Panc1 (cell line): ENCODE results near the gene PPP1R2.

Source experiments
- POLR2AphosphoS5 ChIP-seq: IDR thresholded peaks from 2 replicates; pipeline ENCODE4 v1.6.1; 2012; ENCODE audit warnings: mild to moderate bottlenecking, low read depth, low read length, moderate library complexity
- SIN3A ChIP-seq: IDR thresholded peaks from 2 replicates; pipeline ENCODE4 v1.6.1; 2012; ENCODE audit warnings: low read depth, mild to moderate bottlenecking, low read length, moderate library complexity, borderline replicate concordance; ENCODE audit not compliant: insufficient read depth
- TF ChIP-seq, protein P1 (sequence below): fragments of 450-650 bp; IDR thresholded peaks from 2 replicates; pipeline ENCODE4 v1.5.1; 2017; ENCODE audit warnings: mild to moderate bottlenecking

DNA sequence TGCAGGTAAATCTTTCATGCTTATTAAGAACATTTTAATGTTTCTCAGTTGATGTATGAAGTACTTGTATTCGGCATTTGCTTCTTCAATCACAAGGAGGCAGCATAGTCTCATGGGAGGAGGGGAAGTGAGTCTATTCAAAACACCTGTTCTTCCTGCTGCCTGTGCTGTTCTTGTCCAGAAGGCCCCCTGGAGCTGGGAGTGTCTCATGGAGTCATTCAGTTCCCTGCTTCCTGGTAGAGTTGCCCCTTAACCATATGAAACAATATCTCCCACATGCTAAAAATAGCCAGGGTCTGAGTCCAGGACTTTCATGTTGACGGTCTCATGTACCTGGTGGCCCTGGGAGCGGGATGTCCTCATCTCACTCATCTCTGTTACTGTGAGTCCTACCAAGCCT is 15.5 kb upstream of the PPP1R2 start:
- TF ChIP-seq POLR2AphosphoS5 (no peak), SIN3A (no peak)
- TF ChIP-seq, protein P1, sequence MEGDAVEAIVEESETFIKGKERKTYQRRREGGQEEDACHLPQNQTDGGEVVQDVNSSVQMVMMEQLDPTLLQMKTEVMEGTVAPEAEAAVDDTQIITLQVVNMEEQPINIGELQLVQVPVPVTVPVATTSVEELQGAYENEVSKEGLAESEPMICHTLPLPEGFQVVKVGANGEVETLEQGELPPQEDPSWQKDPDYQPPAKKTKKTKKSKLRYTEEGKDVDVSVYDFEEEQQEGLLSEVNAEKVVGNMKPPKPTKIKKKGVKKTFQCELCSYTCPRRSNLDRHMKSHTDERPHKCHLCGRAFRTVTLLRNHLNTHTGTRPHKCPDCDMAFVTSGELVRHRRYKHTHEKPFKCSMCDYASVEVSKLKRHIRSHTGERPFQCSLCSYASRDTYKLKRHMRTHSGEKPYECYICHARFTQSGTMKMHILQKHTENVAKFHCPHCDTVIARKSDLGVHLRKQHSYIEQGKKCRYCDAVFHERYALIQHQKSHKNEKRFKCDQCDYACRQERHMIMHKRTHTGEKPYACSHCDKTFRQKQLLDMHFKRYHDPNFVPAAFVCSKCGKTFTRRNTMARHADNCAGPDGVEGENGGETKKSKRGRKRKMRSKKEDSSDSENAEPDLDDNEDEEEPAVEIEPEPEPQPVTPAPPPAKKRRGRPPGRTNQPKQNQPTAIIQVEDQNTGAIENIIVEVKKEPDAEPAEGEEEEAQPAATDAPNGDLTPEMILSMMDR = peak; percentile 78
